Endothelial cell of umbilical vein (primary cell): Measurements from ENCODE around the gene PTPRQ. TPM values are rescaled to one million over a fixed set of nuclear protein-coding genes. Genes with fewer than 3 reads are reported as not detected.

Experiments used
- BruUV-seq: library from RNA; stranded (reverse); fragments of 400-500 nt; replicated peaks from 2 replicates; lab custom pipeline; 2021; lab: Mats Ljungman, UMichigan
- CTCF ChIA-PET: fragments of 300-600, 350-600 bp; sonication (Branson Sonifier 250); formaldehyde crosslinking; loops from one replicate; lab custom pipeline; 2021; ENCODE audit warnings: antibody characterized with exemption, inconsistent platforms; lab: Charles Lee
- POLR2A ChIA-PET: fragments of 300-600, 350-600 bp; sonication (Branson Sonifier 250); formaldehyde crosslinking; loops from one replicate; lab custom pipeline; 2021; ENCODE audit warnings: antibody characterized with exemption, inconsistent platforms; lab: Charles Lee
- DNase-seq: peaks from one replicate; pipeline ENCODE4 v3.0.0-alpha.2; 2011; ENCODE audit warnings: low read depth, low spot score
- FAIRE-seq: peaks from 2 replicates; lab custom pipeline; 2011; peaks lifted over from hg19 to GRCh38; lab: Jason Lieb, UNC
- H2AFZ ChIP-seq: 2 replicates; pipeline ENCODE4 v1.6.0; 2012; ENCODE audit warnings: low read depth, low read length, control low read depth, inconsistent platforms
- H3K27ac ChIP-seq: 2 replicates; pipeline ENCODE4 v1.5.1; 2011; ENCODE audit warnings: low read depth, mild to moderate bottlenecking, control low read depth, low read length, moderate library complexity; ENCODE audit not compliant: insufficient read depth
- H3K27me3 ChIP-seq, 2 experiments: 2 replicates each; pipeline versions ENCODE4 v1.6.0 to v1.6.1; 2011; ENCODE audit warnings: low read length in 2 of 2, mixed read lengths in 1 of 2; ENCODE audit not compliant: control insufficient read depth in 2 of 2, insufficient read depth in 2 of 2
- H3K36me3 ChIP-seq, 2 experiments: 2 replicates in 1 of 2; 3 replicates in 1 of 2; pipeline ENCODE4 v1.5.1; 2011; ENCODE audit warnings: low read length in 2 of 2, mild to moderate bottlenecking in 1 of 2, moderate library complexity in 1 of 2; ENCODE audit not compliant: control insufficient read depth in 2 of 2, insufficient read depth in 2 of 2; ENCODE audit errors: extremely low read depth in 1 of 2
- H3K4me1 ChIP-seq: 3 replicates; pipeline ENCODE4 v1.5.1; 2011; ENCODE audit warnings: mild to moderate bottlenecking, low read length; ENCODE audit not compliant: control insufficient read depth, insufficient read depth; ENCODE audit errors: extremely low read depth
- H3K4me2 ChIP-seq: 2 replicates; pipeline ENCODE4 v1.6.1; 2011; ENCODE audit warnings: low read length, control low read depth, mixed read lengths; ENCODE audit not compliant: insufficient read depth
- H3K4me3 ChIP-seq, 3 experiments: fragments of 200-600 bp in 1 of 3; sonication (generic), shearing (Covaris generic) in 1 of 3; replicated peaks in 1 of 3; 2 replicates each; pipeline ENCODE4 v1.5.1; 2011 to 2016; ENCODE audit warnings: control low read depth in 3 of 3, low read length in 3 of 3, mild to moderate bottlenecking in 2 of 3, inconsistent platforms in 1 of 3, low read depth in 1 of 3, moderate library complexity in 1 of 3; ENCODE audit not compliant: insufficient read depth in 1 of 3
- H3K79me2 ChIP-seq: 2 replicates; pipeline ENCODE4 v1.6.0; 2012; ENCODE audit warnings: low read length, inconsistent platforms; ENCODE audit not compliant: control insufficient read depth, insufficient read depth
- H3K9ac ChIP-seq: replicated peaks from 2 replicates; pipeline ENCODE3; 2011; ENCODE audit warnings: low read length, control low read depth; ENCODE audit not compliant: insufficient read depth; ENCODE audit errors: extremely low read depth
- H3K9me1 ChIP-seq: replicated peaks from 3 replicates; pipeline ENCODE4 v1.6.0; 2011; ENCODE audit warnings: mild to moderate bottlenecking, low read length; ENCODE audit not compliant: control insufficient read depth, insufficient read depth; ENCODE audit errors: extremely low read depth
- H3K9me3 ChIP-seq: replicated peaks from 2 replicates; pipeline ENCODE4 v1.5.1; 2012; ENCODE audit warnings: low read length, inconsistent platforms; ENCODE audit not compliant: control insufficient read depth, insufficient read depth
- H4K20me1 ChIP-seq: replicated peaks from 2 replicates; pipeline ENCODE3; 2011; ENCODE audit warnings: mild to moderate bottlenecking, low read length; ENCODE audit not compliant: control insufficient read depth, insufficient read depth; ENCODE audit errors: extremely low read depth
- EZH2 ChIP-seq: IDR thresholded peaks from 2 replicates; pipeline ENCODE4 v1.6.1; 2012; ENCODE audit warnings: borderline replicate concordance, low read depth, mild to moderate bottlenecking, moderate library complexity, low read length, inconsistent platforms; ENCODE audit not compliant: severe bottlenecking
- FOS ChIP-seq: IDR thresholded peaks from 2 replicates; pipeline ENCODE4 v1.6.1; 2011; ENCODE audit warnings: mild to moderate bottlenecking, low read length, moderate library complexity, borderline replicate concordance; ENCODE audit not compliant: insufficient read depth
- GATA2 ChIP-seq: IDR thresholded peaks from 2 replicates; pipeline ENCODE4 v1.7.0; 2011; ENCODE audit warnings: low read depth, mild to moderate bottlenecking, moderate library complexity, mixed read lengths, low read length; ENCODE audit not compliant: insufficient read length, insufficient read depth
- JUN ChIP-seq: IDR thresholded peaks from 2 replicates; pipeline ENCODE4 v1.6.1; 2011; ENCODE audit warnings: borderline replicate concordance, low read depth; ENCODE audit not compliant: insufficient read length, insufficient read depth
- MAX ChIP-seq: IDR thresholded peaks from 2 replicates; pipeline ENCODE4 v1.6.1; 2011; ENCODE audit not compliant: insufficient read depth, insufficient read length
- MYC ChIP-seq: IDR thresholded peaks from one replicate; pipeline ENCODE4 v1.6.1; 2011; ENCODE audit warnings: mild to moderate bottlenecking, low read depth, low read length
- POLR2A ChIP-seq: IDR thresholded peaks from 2 replicates; pipeline ENCODE4 v1.6.1; 2012; ENCODE audit warnings: low read depth, mild to moderate bottlenecking, control low read depth, low read length
- POLR2AphosphoS5 ChIP-seq: IDR thresholded peaks from 2 replicates; pipeline ENCODE4 v1.6.1; 2012; ENCODE audit warnings: low read depth, mild to moderate bottlenecking, control low read depth, low read length, moderate library complexity; ENCODE audit not compliant: insufficient read depth
- dilution Hi-C: fragments of 300-500 bp; cut with MboI; formaldehyde crosslinking; loops from one replicate; pipeline ENCODE4 v1.15.0; 2019; ENCODE audit warnings: low sequenced_read_pairs; ENCODE audit not compliant: extremely low pct_ligation_motif_present
- intact Hi-C: fragments of 100-400 bp; cut with micrococcal nuclease; formaldehyde crosslinking; loops from one replicate; pipeline ENCODE4 v1.10.0; 2022
- polyA plus RNA-seq, 4 experiments: library from polyadenylated mRNA; depleted of rRNA in 3 of 4; stranded (reverse) in 3 of 4; unstranded in 1 of 4; fragments of >200 nt; gene quantifications; 2 replicates each; pipeline versions ENCODE4 v1.2.1 to v1.2.3, GENCODE V29; 2011 to 2012; ENCODE audit warnings: missing spikeins in 1 of 4
- total RNA-seq: library from RNA; stranded (reverse); gene quantifications from 2 replicates; pipeline ENCODE4 v1.2.3, GENCODE V29; 2021
- TF ChIP-seq, protein P1 (sequence below), 2 donors: IDR thresholded peaks; 1 replicate in 1 of 2; 2 replicates in 1 of 2; pipeline ENCODE4 v1.5.1; 2011; ENCODE audit warnings: low read length in 2 of 2, mild to moderate bottlenecking in 2 of 2, moderate library complexity in 2 of 2, control low read depth in 1 of 2, inconsistent platforms in 1 of 2, low read depth in 1 of 2; ENCODE audit not compliant: insufficient read depth in 1 of 2; ENCODE audit errors: extremely low read depth in 1 of 2

The PTPRQ gene
- total and polyA plus RNA-seq, 2 donors (not counting 3 experiments of a cell fraction or from before 2014, with no cell fraction given): not detected

- TF ChIP-seq GATA2 (no peak), POLR2AphosphoS5 (no peak), POLR2A (no peak), FOS (no peak), MYC (no peak), EZH2 (no peak), MAX (no peak), JUN (no peak)
- TF ChIP-seq, protein P1, sequence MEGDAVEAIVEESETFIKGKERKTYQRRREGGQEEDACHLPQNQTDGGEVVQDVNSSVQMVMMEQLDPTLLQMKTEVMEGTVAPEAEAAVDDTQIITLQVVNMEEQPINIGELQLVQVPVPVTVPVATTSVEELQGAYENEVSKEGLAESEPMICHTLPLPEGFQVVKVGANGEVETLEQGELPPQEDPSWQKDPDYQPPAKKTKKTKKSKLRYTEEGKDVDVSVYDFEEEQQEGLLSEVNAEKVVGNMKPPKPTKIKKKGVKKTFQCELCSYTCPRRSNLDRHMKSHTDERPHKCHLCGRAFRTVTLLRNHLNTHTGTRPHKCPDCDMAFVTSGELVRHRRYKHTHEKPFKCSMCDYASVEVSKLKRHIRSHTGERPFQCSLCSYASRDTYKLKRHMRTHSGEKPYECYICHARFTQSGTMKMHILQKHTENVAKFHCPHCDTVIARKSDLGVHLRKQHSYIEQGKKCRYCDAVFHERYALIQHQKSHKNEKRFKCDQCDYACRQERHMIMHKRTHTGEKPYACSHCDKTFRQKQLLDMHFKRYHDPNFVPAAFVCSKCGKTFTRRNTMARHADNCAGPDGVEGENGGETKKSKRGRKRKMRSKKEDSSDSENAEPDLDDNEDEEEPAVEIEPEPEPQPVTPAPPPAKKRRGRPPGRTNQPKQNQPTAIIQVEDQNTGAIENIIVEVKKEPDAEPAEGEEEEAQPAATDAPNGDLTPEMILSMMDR (IDR thresholded peaks at IDR 0.05; ENCODE audit: extremely low read depth in 1 of 2, insufficient read depth in 1 of 2, low read depth in 1 of 2, low read length in 2 of 2): no peak
- POLR2A ChIA-PET: no interaction called here
Measured at GRCh38 chr12:80690513-80690912, 246.5 kb downstream of the PTPRQ start.

More at GRCh38 chr12:80690513-80690912, 246.5 kb downstream of the PTPRQ start:
- Histone ChIP-seq H4K20me1 (no peaks in the 10 kb centered on the region), H3K27me3 (no peaks in the 10 kb centered on the region), H3K4me2 (no peak overlapping the region), H3K4me3 (no peak overlapping the region), H2AFZ (peak overlapping the region; percentile 54), H3K9me3 (no peaks in the 10 kb centered on the region), H3K27ac (peak overlapping the region; percentile 8), H3K9me1 (no peaks in the 10 kb centered on the region), H3K9ac (no peak overlapping the region), H3K36me3 (no peaks in the 10 kb centered on the region), H3K79me2 (no peaks in the 10 kb centered on the region), H3K4me1 (peaks cover 3% of the 10 kb centered on the region)
- no peak for FAIRE-seq
- intact Hi-C loops: no loop called here
- BruUV-seq: no TSS peak
- CTCF ChIA-PET: interaction anchor here (0.6 to 1.0 kb wide), 3 partner anchors 9 to 79 kb away, joined by 3 read pairs; no protein-coding TSS in a partner anchor
- dilution Hi-C loops: no loop called here
- peak; percentile 93 for DNase-seq
